ENCODE measurements around the gene PTPN6. TPM values are rescaled to one million over a fixed set of nuclear protein-coding genes. Genes with fewer than 3 reads are reported as not detected.

PTPN6 gene
- total and polyA plus RNA-seq, 9 of the 15 experiments (the other 6 are each of a cell fraction or from before 2014, with no cell fraction given): 1.5 to 5.1 (median 3.9) TPM

- TF ChIP-seq ELK1 (CRISPR knock-in tag; IDR thresholded peaks at IDR 0.05): no peak
- no peak for TF ChIP-seq NCOR1 (IDR thresholded peaks at IDR 0.05)
- no peak for TF ChIP-seq BRF1 (IDR thresholded peaks at IDR 0.05; ENCODE audit: borderline replicate concordance, extremely low read depth, insufficient read length)
- TF ChIP-seq, protein P1, sequence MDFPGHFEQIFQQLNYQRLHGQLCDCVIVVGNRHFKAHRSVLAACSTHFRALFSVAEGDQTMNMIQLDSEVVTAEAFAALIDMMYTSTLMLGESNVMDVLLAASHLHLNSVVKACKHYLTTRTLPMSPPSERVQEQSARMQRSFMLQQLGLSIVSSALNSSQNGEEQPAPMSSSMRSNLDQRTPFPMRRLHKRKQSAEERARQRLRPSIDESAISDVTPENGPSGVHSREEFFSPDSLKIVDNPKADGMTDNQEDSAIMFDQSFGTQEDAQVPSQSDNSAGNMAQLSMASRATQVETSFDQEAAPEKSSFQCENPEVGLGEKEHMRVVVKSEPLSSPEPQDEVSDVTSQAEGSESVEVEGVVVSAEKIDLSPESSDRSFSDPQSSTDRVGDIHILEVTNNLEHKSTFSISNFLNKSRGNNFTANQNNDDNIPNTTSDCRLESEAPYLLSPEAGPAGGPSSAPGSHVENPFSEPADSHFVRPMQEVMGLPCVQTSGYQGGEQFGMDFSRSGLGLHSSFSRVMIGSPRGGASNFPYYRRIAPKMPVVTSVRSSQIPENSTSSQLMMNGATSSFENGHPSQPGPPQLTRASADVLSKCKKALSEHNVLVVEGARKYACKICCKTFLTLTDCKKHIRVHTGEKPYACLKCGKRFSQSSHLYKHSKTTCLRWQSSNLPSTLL (IDR thresholded peaks at IDR 0.05): no peak
- TF ChIP-seq, protein P2, sequence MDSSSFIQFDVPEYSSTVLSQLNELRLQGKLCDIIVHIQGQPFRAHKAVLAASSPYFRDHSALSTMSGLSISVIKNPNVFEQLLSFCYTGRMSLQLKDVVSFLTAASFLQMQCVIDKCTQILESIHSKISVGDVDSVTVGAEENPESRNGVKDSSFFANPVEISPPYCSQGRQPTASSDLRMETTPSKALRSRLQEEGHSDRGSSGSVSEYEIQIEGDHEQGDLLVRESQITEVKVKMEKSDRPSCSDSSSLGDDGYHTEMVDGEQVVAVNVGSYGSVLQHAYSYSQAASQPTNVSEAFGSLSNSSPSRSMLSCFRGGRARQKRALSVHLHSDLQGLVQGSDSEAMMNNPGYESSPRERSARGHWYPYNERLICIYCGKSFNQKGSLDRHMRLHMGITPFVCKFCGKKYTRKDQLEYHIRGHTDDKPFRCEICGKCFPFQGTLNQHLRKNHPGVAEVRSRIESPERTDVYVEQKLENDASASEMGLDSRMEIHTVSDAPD (CRISPR knock-in tag; IDR thresholded peaks at IDR 0.05): no peak
- TF ChIP-seq ZNF717 (CRISPR knock-in tag; IDR thresholded peaks at IDR 0.05): no peak
- no peak for TF ChIP-seq CBFA2T2 (conservative IDR thresholded peaks at IDR 0.05)
- TF ChIP-seq SRSF3 (IDR thresholded peaks at IDR 0.05; ENCODE audit: insufficient read depth, low read length): no peak
- TF ChIP-seq, protein P3, sequence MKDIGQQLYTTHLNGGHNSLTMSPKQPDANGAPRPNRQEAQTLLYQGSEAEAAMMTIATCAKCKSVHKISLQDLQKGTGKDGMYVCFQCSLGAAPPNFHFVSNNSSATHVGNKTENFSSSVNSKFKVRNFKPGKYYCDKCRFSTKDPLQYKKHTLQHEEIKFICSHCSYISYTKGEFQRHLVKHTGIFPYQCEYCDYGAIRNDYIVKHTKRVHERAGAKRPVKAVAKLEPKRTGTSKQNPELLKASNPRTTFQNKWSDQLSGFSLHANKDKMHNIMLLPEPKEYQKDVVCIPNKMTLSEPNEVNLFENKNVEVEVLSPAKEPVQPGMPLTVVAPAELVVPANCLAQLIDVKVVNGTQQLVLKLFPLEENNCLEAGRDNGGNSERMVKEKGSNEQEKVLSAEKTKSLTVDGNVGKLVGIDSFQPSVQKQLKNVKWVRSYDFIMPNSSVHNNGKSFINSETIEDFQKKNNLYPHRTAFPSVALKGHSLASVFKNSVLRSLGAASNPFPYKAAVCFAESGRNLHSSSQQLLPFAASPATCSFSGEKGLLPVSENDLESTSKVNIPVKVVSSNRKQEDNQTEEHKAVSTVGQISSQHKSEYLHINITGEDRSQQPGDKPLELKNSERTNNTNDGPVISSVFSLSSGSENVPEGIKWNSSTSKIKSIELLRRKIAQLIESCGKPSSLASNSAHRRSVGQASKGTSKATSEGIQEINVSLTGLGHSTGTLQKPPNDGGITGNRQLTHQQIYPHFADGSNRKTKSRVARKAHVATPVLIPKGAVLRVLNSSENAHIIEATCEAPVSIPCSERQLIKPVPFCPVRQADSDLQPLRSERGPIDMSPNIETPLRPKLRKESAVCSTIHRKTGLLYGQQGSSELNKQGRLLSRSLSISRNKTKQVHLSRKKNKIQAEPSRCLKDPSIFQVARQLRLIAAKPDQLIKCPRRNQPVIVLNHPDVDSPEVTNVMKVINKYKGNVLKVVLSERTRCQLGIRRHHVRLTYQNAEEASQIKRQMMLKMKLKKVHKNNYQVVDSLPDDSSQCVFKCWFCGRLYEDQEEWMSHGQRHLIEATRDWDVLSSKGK (CRISPR knock-in tag; IDR thresholded peaks at IDR 0.05): no peak
- TF ChIP-seq, protein P4, sequence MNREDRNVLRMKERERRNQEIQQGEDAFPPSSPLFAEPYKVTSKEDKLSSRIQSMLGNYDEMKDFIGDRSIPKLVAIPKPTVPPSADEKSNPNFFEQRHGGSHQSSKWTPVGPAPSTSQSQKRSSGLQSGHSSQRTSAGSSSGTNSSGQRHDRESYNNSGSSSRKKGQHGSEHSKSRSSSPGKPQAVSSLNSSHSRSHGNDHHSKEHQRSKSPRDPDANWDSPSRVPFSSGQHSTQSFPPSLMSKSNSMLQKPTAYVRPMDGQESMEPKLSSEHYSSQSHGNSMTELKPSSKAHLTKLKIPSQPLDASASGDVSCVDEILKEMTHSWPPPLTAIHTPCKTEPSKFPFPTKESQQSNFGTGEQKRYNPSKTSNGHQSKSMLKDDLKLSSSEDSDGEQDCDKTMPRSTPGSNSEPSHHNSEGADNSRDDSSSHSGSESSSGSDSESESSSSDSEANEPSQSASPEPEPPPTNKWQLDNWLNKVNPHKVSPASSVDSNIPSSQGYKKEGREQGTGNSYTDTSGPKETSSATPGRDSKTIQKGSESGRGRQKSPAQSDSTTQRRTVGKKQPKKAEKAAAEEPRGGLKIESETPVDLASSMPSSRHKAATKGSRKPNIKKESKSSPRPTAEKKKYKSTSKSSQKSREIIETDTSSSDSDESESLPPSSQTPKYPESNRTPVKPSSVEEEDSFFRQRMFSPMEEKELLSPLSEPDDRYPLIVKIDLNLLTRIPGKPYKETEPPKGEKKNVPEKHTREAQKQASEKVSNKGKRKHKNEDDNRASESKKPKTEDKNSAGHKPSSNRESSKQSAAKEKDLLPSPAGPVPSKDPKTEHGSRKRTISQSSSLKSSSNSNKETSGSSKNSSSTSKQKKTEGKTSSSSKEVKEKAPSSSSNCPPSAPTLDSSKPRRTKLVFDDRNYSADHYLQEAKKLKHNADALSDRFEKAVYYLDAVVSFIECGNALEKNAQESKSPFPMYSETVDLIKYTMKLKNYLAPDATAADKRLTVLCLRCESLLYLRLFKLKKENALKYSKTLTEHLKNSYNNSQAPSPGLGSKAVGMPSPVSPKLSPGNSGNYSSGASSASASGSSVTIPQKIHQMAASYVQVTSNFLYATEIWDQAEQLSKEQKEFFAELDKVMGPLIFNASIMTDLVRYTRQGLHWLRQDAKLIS (CRISPR knock-in tag; IDR thresholded peaks at IDR 0.05): no peak
- TF ChIP-seq FOXP1 (CRISPR knock-in tag; IDR thresholded peaks at IDR 0.05): no peak
- TF ChIP-seq PTBP1 (IDR thresholded peaks at IDR 0.05; ENCODE audit: low read depth, low read length): no peak
- TF ChIP-seq ZNF76 (CRISPR knock-in tag; IDR thresholded peaks at IDR 0.05; ENCODE audit: borderline replicate concordance): no peak
- TF ChIP-seq ZC3H8 (IDR thresholded peaks at IDR 0.05): no peak
- no peak for TF ChIP-seq ARID2 (IDR thresholded peaks at IDR 0.05)
- no peak for TF ChIP-seq NUFIP1 (IDR thresholded peaks at IDR 0.05; ENCODE audit: partially characterized antibody)
- no peak for TF ChIP-seq MCM3 (IDR thresholded peaks at IDR 0.05)
- no peak for TF ChIP-seq ZNF41 (CRISPR knock-in tag; conservative IDR thresholded peaks at IDR 0.05)
These were observed 10.6 kb downstream of the PTPN6 start (continued) for GRCh38 chr12:6961695-6962284.

Data from K562 (cell line).